Measurements from ENCODE around the gene HES5.

GRCh38 chr1:2479186-2479585 lies 50.9 kb downstream of the HES5 start:
- no peak for TF ChIP-seq EZH2phosphoT487 (IDR thresholded peaks at IDR 0.05; ENCODE audit: insufficient read depth, low read depth)
- no peak for TF ChIP-seq EZH2 (IDR thresholded peaks at IDR 0.05; ENCODE audit: insufficient read depth, poor library complexity, severe bottlenecking)

Data from GM23248 (cell line).